Activated naive CD8-positive, alpha-beta T cell (primary cell): Measurements from ENCODE around the gene WDR91.

ENCODE experiments used
- H3K27ac Mint-ChIP-seq: one replicate; pipeline ENCODE4 v1.8.0; 2021; ENCODE audit warnings: mixed read lengths
- H3K27me3 Mint-ChIP-seq: one replicate; pipeline ENCODE4 v1.8.0; 2021; ENCODE audit warnings: mixed read lengths
- H3K36me3 Mint-ChIP-seq: one replicate; pipeline ENCODE4 v1.8.0; 2021; ENCODE audit warnings: mixed read lengths
- H3K4me1 Mint-ChIP-seq: one replicate; pipeline ENCODE4 v1.8.0; 2021; ENCODE audit warnings: low read depth, mixed read lengths
- H3K4me3 Mint-ChIP-seq: one replicate; pipeline ENCODE4 v1.8.0; 2021; ENCODE audit warnings: mild to moderate bottlenecking, mixed read lengths
- H3K9me3 Mint-ChIP-seq: one replicate; pipeline ENCODE4 v1.8.0; 2021; ENCODE audit warnings: low read depth, mixed read lengths

WDR91 gene

DNA sequence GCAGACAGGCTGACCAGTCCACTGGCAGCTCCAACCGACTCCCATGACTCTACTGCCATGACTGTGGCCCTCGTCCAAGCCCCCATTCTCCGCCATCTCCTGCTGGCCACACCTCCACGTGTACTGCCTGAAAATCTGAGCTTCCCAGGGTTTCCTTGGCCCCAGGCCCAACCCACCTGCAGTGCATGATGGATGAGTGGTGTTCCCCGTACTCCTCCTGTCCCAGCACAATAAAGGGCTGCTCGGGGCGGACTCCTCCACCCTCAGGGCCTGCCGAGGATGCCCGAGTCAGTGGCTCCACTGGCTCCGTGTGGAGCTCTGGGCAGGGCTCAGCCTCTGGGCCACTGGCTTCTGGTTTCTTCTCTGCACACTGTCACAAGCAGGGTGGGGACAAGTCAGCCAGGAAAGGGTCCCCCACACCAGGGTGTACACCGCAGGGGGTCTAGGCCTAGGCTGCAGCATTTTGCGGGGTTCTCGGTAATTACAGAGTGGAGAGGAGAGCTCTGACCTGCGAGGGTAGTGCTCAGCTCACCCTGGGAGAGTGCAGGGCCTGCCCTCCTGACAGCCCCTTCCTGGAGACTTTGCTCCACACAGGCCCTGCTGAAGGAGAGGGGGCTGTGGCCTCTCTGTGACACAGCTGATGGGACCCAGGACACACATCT is 15.2 kb downstream of the WDR91 start:
- Mint-ChIP-seq H3K9me3 (no peaks in the 10 kb centered on the region), H3K27ac (no peak overlapping the region), H3K4me3 (no peak overlapping the region), H3K36me3 (peaks cover 16% of the 10 kb centered on the region), H3K4me1 (no peaks in the 10 kb centered on the region), H3K27me3 (no peaks in the 10 kb centered on the region)

DNA sequence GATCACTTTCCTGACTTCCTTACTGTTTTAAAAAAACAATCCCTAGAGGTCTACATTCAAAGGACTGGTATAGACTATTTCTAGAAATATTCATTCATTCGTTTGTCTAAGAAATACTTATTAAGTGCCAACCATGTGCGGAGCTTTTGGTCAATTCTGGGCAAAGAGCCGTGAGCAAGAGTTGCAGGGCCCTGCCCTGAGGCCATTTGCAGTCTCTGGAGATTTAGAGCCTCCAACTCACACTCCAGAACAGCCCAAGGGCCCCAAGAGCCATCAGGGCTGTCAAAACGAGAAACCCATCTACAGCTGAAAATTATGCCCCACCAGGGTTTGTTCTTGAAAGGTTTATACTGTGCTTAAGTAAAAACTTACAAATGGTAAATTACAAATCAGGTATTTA is 16.2 kb downstream of the WDR91 start:
- H3K4me1 Mint-ChIP-seq, result no peaks in the 10 kb centered on the region
- H3K4me3 Mint-ChIP-seq, result no peak overlapping the region
- peaks cover 12% of the 10 kb centered on the region for H3K36me3 Mint-ChIP-seq
- H3K27ac Mint-ChIP-seq, result no peak overlapping the region
- no peaks in the 10 kb centered on the region for H3K9me3 Mint-ChIP-seq
- H3K27me3 Mint-ChIP-seq, result no peaks in the 10 kb centered on the region

DNA sequence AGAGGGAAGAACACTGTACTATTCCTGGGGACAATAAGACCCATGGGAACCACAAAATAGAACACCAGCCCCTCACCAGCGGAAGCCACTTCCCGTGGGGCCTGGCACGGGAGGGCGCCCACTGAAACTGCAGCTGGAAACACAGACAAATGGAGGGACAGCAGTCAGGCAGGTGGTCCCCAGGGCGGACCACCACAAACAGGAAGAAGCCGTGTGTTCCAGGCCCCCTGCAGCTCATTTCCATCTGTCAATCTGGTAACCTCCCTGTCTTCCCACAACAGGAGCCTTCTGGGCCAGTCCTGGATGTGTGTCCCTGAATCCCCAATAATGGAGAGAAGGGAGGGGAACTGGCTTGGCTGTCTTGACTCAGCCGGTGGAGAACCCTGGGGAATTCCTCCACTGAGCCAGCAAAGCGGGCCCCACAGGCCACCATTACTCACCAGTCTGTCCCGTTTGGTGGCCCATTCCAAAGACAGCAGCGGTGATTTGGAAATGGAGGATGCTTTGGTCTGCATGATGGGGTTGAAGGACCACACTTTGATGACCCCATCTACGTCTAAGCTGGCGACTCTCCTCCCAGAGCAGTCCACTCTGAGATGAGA is 16.7 kb downstream of the WDR91 start:
- H3K27me3 Mint-ChIP-seq, result no peaks in the 10 kb centered on the region
- H3K4me3 Mint-ChIP-seq, result no peak overlapping the region
- H3K4me1 Mint-ChIP-seq, result no peaks in the 10 kb centered on the region
- H3K9me3 Mint-ChIP-seq, result no peaks in the 10 kb centered on the region
- peaks cover 12% of the 10 kb centered on the region for H3K36me3 Mint-ChIP-seq
- no peak overlapping the region for H3K27ac Mint-ChIP-seq

DNA sequence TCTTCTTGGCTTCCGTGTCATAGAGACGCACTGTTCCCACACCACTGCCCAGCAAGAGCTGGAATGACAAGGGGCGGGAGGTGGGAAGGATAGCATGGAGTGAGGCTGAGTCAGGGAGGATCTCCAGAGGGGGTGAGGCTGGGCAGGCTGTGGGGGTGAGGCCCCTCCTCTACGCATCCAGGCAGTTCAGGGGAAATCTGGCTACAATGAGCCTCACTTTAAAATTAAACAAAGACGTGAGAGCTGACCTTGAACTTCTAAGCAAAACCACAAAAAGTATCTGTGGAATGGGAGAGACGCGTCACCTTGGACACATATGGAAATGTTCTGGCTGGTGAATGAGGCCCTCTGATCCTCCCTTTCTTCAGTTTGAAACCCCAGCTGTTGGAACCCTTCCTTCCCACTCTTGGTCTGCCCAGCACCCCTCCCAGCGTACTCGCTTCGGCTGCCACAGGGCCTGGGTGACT is 17.7 kb downstream of the WDR91 start:
- no peak overlapping the region for H3K4me3 Mint-ChIP-seq
- peaks cover 12% of the 10 kb centered on the region for H3K36me3 Mint-ChIP-seq
- no peaks in the 10 kb centered on the region for H3K9me3 Mint-ChIP-seq
- no peaks in the 10 kb centered on the region for H3K4me1 Mint-ChIP-seq
- H3K27ac Mint-ChIP-seq, result no peak overlapping the region
- H3K27me3 Mint-ChIP-seq, result no peaks in the 10 kb centered on the region

DNA sequence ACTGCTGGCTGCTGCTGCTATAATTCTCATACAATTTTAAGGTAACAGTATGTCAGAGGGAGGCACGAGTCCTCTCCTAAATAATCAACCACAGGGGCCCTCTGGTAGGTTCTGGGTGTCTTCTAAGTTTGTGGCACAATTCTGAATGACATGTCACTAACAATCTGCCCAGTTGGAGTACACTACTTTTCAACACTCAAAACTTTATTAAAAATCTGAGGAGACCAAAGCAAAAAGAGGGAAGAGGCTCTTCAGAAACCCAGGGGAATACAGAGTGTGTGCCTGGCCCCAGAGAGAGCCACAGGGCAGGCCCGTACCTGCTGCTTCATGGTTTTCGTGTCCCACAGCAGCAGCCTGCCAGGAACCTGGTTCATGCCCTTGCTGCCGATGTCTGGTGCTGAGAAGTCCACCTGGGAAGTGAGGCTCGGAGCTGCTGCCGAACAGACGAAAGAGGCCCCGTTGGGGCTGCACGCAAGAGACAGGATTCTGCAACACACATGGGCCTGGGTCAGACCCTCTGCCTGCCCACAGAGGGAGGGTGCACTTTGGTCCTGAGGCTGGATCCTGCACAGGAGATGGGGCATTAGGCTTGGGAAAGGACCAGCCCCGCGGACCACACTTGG is 18.3 kb downstream of the WDR91 start:
- Mint-ChIP-seq H3K4me1 (no peaks in the 10 kb centered on the region), H3K4me3 (no peak overlapping the region), H3K9me3 (no peaks in the 10 kb centered on the region), H3K27me3 (no peaks in the 10 kb centered on the region), H3K36me3 (peaks cover 13% of the 10 kb centered on the region), H3K27ac (no peak overlapping the region)

DNA sequence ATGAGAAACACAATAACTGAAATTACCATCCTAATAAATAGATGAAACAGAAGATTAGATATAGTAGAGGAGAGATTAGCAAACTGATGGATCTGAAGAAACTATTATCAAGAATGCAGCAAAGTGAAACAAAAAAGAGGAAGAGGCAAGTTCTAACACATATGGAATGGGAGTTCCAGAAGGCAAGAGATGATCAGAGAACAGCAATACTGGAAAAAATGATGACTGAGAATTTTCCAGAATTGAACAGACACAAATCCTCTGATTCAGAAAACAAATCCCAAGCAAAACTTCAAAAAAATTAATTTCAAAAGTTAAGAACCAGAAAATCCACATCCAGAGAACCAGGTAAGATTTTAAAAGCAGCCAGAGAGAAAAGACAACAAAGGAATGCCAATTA is 20.6 kb downstream of the WDR91 start:
- no peaks in the 10 kb centered on the region for H3K27me3 Mint-ChIP-seq
- H3K4me3 Mint-ChIP-seq, result no peak overlapping the region
- H3K4me1 Mint-ChIP-seq, result no peaks in the 10 kb centered on the region
- no peaks in the 10 kb centered on the region for H3K9me3 Mint-ChIP-seq
- H3K36me3 Mint-ChIP-seq, result peaks cover 13% of the 10 kb centered on the region
- H3K27ac Mint-ChIP-seq, result peak overlapping the region; percentile 35

DNA sequence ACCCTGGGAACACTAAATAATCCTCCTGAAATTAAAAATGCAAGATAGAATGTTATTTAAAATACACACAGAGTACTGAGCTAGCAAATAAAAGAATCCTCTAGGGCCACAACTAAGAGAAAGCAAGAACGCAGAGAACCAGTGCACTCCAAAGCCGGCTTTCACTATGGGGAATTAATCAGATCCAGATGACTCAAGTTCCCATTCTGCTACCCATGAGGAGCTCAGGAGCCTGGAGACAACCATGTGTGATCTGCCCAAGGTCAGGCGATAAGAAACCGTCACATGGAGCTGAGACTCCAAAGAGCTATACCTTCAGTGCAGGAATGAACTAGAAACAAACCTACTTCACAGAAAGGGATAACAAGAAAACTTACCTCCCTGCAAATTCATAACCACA is 21.4 kb downstream of the WDR91 start:
- no peak overlapping the region for H3K27ac Mint-ChIP-seq
- no peaks in the 10 kb centered on the region for H3K9me3 Mint-ChIP-seq
- H3K36me3 Mint-ChIP-seq, result peaks cover 16% of the 10 kb centered on the region

DNA sequence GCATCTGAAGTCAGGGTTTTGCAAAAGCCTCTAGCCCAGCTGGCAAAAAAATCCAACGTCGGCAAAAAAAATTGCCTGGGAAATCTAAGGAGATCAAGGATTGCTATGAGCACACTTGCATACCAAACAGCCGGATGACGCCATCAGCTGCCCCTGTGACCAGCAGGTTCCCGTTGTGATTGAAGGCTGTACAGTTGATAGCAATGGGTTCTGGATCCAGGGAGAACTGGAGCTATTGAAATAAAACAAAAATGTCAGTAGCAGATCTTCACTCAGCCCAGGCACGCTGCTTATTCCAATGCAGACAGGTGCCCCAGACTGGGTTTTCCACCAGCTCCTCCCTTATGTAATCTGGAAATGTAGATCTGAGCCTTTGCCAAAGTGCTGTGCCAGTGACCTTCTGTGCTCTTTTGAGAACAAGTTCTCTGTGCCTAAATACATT is 22.1 kb downstream of the WDR91 start:
- no peaks in the 10 kb centered on the region for H3K4me1 Mint-ChIP-seq
- H3K4me3 Mint-ChIP-seq, result no peak overlapping the region
- H3K36me3 Mint-ChIP-seq, result peaks cover 18% of the 10 kb centered on the region
- H3K27ac Mint-ChIP-seq, result no peak overlapping the region
- no peaks in the 10 kb centered on the region for H3K9me3 Mint-ChIP-seq
- no peaks in the 10 kb centered on the region for H3K27me3 Mint-ChIP-seq

More for the DNA sequence above, 21.4 kb downstream of the WDR91 start:
- no peak overlapping the region for H3K4me3 Mint-ChIP-seq
- no peaks in the 10 kb centered on the region for H3K27me3 Mint-ChIP-seq
- H3K4me1 Mint-ChIP-seq, result no peaks in the 10 kb centered on the region

DNA sequence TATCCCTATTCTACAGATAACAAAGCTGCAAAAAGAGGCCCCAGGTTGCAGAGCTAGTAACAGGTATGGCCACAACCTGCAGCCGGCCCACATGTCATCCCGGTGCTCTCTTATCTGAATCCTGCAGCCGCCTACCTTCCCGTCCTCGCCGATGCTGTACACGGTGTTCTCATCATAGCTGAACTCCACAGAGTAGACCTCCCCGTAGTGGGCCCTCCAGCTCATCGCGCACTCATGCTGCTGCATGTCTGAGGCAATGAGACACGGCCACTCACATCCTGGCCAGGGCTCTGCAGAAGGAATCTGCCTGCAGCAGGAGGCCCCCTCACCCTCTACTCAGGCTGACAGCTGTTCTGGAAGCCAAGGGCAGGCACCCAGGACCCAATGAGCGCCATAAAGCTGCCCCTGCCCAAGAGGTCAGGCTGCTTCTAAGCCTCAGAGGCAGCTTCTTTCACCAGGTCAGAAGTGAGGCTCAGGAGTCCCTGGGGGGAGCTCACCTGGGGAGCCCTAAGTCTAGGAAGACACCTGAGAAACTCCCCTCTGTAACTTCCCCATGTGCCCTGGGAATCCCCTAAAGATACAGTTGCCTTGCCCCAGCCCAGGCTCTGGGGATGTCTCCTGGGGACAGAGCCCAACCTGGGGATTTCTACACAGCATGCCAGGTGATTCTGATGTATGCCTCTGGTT is 22.9 kb downstream of the WDR91 start:
- Mint-ChIP-seq H3K27ac (no peak overlapping the region), H3K9me3 (peaks cover 5% of the 10 kb centered on the region), H3K4me3 (no peak overlapping the region), H3K36me3 (peaks cover 25% of the 10 kb centered on the region), H3K27me3 (no peaks in the 10 kb centered on the region), H3K4me1 (no peaks in the 10 kb centered on the region)

DNA sequence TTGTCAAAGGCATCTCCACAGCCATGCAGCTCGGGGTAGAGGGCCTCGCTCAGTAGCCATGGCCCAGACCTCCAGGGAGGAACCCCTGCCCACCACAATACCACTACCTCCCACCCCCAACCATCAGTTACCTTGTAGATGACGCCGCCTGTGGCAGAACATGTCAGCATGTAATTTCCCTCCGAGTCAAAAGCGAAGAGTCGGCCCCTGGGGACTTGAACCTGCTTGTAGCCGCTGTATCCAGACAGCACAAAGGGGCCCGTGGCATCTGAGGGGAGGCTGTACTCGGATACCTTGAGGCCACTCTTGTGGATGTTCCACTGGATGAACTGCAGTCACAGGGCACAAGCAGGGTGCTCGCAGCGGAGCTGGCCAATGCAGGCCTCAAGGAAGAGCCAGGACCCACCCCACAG is 24.5 kb downstream of the WDR91 start:
- Mint-ChIP-seq H3K36me3 (peaks cover 31% of the 10 kb centered on the region), H3K4me3 (no peak overlapping the region), H3K27ac (no peak overlapping the region), H3K4me1 (no peaks in the 10 kb centered on the region), H3K9me3 (peaks cover 5% of the 10 kb centered on the region), H3K27me3 (no peaks in the 10 kb centered on the region)

DNA sequence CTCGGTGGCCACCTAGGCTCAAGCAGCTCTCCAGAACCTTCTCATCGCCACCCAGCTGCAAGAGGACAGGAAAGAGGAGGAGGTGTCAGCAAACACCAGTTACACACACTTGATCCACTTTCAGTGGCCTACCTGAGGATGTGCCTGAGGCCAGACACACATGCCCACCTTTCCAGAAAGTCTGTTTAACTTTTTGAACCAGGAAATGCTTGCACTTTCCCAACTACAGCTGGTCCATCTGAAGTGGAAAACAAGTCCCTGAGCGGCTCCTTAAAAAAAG is 25.1 kb downstream of the WDR91 start:
- no peak overlapping the region for H3K4me3 Mint-ChIP-seq
- no peaks in the 10 kb centered on the region for H3K4me1 Mint-ChIP-seq
- peaks cover 32% of the 10 kb centered on the region for H3K36me3 Mint-ChIP-seq
- H3K9me3 Mint-ChIP-seq, result peaks cover 5% of the 10 kb centered on the region
- no peak overlapping the region for H3K27ac Mint-ChIP-seq
- H3K27me3 Mint-ChIP-seq, result no peaks in the 10 kb centered on the region

DNA sequence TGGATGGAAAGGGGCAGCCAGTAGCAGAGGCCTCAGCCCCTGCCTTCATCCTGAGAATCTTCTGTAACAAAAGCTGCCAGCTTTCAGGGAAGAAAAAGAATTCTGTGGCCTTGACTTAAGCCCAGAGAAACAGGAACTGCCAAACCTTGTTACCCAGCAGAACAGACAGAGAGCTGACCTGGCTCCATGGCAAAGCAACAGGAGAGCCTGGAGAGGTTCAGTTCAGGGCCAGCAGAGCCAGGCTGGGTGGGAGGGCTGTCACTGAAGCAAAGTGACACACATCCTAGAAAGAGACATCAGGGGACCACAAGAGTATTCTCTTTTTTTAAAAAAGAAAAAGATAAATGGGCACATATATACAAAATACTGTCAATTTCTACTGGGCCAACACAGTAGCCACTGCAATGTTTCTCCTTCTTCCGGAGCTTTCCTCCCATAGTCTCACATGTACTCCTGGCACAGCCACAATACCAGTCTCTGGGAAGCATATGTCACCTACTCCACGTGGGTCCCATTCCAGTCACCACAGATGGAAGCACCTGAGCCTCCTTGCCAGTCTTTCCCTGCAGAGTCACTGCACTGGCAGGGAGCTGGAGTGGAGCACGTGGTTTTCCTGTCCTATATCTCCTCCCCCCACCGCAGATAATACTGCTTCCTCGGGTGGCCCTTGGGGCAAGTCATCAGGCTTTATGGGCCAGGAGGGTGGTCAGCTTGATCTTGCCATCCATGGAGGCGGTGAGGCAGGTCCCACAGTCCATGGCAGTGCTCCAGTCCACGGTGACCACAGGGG is 25.7 kb downstream of the WDR91 start:
- H3K9me3 Mint-ChIP-seq, result peaks cover 5% of the 10 kb centered on the region
- H3K4me3 Mint-ChIP-seq, result no peak overlapping the region
- H3K36me3 Mint-ChIP-seq, result peaks cover 34% of the 10 kb centered on the region
- no peak overlapping the region for H3K27ac Mint-ChIP-seq
- H3K4me1 Mint-ChIP-seq, result no peaks in the 10 kb centered on the region
- H3K27me3 Mint-ChIP-seq, result no peaks in the 10 kb centered on the region

DNA sequence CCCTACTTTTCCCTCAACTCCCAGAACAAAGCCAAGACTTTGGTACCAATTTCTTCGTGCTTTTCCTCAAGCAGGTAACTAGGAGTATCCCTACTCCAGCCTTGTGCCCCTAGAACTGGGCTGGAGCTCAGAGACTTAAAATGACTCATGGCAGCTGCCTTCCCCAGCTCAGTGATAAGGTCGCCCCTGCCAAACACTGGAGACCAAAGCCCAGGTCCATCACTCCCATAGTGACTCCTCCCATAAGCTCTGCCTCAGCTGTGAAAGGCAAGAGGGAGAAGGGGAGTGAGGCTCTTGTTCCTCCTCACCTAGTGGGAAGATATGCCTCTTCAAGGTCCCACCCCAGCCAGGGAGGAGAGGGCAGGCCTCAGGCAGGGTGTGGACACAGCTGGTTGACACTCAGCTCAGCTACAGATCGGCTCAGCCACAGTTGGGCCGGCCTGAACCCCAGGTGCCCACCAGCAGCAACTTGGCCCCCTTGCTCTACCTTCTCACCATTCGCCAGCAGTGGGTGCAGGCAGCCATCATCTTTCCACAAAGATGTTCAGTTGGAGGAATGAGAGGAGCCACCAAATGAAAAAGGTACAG is 27.0 kb downstream of the WDR91 start:
- Mint-ChIP-seq H3K9me3 (peaks cover 11% of the 10 kb centered on the region), H3K36me3 (peaks cover 40% of the 10 kb centered on the region), H3K4me3 (no peak overlapping the region), H3K4me1 (no peaks in the 10 kb centered on the region), H3K27me3 (no peaks in the 10 kb centered on the region), H3K27ac (no peak overlapping the region)

DNA sequence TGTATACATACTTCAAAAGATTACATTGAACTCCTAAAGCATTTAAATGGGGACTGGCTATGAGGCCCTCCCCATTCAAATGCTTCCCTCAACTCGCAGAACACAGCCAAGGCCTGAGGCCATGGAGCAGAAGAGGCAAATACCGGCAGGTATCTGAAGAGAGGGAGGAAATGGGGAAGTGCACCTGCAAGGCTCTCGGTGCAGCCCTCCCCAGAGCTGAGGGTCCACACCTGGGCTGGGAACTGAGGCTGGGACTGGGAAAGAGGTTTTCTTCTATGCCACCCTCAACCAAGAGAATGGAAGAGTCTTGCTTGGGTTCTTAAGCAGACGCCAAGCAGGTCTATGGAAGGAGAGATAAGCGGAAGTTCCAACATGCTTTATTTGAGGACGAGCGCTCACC is 27.8 kb downstream of the WDR91 start:
- H3K27me3 Mint-ChIP-seq, result no peaks in the 10 kb centered on the region
- peaks cover 47% of the 10 kb centered on the region for H3K36me3 Mint-ChIP-seq
- H3K4me1 Mint-ChIP-seq, result no peaks in the 10 kb centered on the region
- H3K9me3 Mint-ChIP-seq, result peaks cover 11% of the 10 kb centered on the region
- H3K4me3 Mint-ChIP-seq, result no peak overlapping the region
- H3K27ac Mint-ChIP-seq, result peak overlapping the region; percentile 28
